Stimulated activated CD8-positive, alpha-beta memory T cell treated with anti-CD3 and anti-CD28 coated beads, Interleukin-4, amount 100 ng/mL, for 1 hour (primary cell): ENCODE data around the gene ITPKB.

Experiments
- DNase-seq, 2 donors: peaks; one replicate each; pipeline ENCODE4 v3.0.0-alpha.2; 2020; ENCODE audit warnings: low read depth in 2 of 2, low spot score in 1 of 2

The ITPKB gene

GRCh38 chr1:226668173-226668560, 70.9 kb downstream of the ITPKB start:
- DNase-seq = no peak

DNA sequence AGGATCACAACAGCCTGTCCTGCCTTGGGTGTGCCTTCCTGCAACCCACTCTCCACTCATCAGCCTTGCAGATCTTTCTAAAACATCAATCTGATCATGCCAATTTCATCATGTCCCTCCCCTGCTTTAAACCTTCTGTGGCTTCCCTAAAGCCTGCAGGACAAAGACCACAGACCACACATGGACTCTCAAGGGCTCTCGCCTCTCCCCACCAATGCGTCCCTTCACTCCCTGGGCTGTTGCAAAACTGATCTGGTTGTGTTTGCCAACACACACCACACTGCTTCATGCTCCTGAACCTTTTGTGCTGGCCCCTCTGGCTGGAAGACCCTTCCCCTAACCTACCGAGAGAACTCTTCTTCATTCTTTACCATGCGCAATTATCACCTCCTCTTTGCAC, 72.4 kb downstream of the ITPKB start:
- no peak for DNase-seq

GRCh38 chr1:226666164-226666506, 72.9 kb downstream of the ITPKB start:
- no peak for DNase-seq

DNA sequence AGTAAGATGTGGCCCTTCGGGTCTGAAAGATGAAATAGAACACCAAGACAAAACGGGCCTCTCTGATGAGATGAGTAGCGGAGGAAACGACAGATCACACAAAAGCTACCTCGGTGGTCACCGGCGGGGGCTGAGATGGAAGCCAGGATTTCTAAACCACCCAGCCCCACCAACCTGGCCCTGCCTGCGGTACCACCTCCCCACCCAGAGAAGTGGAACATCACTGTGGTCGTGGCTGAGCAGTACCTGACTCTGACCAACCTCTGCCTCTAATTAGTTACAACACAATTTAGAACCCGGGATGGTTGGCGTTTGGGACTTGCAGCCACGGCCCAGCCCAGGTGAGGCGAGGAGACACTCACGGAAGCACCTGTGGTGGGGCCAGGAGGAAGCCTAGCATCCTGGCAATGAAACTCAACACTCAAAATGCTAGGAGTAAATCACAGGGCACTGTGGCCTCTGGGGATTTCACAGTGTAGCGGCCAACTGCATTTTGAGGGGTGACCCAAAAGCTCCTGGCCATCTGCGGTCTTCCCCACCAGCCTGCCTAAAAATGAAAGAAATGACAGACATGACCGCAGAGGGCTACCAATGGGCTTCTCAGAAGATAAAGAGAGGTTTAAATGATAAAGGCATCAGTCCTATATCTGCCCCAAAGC, 73.4 kb downstream of the ITPKB start:
- no peak for DNase-seq

DNA sequence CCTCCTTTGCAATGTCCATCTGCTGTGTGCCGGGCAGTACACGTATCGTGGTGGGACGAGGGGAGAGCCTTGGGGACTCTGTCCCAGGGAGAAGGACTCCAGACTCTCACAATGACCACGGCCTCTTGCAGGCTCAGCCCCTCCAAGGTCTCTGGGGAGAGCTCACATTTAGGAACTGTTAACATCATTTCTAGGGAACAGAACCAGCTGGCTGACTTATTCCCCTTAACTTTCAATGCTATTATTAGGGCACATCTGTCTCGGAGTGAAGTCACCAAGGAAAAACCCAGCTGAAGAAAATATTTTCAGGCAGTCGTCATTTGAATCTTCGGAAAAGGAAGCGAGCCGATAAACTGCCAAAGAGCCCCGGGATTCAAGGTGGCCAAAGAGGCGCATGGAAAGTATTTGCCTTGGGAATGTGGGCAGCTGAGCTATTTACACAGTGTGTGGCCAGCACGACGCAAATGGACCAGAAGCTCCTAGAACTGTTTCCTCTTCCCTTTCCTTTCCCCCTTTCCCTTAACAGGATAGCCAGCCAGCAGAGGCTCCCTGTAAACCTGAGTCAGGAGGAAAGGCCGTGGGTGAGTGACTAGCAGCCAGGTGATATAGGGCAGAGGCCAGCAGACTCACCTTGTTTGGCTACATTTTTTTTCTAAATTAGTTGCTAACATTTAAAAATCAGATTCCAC, 74.5 kb downstream of the ITPKB start:
- no peak for DNase-seq

GRCh38 chr1:226663327-226663704, 75.8 kb downstream of the ITPKB start:
- DNase-seq = no peak

DNA sequence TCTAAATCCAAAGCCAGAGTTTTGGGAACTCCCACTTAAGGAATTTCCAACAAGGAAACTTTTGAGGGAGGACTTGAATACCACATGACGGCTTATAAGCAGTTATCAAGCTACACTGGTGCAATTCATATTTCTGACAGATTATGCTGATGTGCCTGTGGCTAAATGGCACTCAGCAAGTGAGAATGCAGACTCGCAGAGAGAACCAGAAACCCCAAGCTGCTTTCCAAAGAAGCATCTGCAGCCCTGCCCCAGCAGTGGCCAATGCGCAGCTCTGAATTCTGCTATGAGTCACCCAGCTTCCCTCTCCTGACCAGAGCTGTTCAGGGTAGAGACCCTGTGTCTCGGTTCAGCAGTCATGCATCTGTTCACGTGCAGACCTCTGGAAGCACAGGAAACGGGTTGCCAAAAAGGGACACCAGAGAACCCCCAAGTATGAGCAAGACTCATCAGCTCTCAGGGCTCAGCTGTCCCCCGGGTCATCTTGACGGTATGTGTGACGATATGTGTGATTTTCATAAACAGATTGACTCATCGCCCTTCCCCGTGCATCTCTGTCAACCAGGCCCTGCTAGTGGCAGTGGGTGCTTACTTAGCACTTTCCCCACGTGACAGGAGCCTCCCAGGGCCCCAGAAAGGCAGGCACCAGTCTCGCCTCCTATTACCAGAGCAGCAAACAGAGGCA, 76.3 kb downstream of the ITPKB start:
- peak; percentile 59 to 76 for DNase-seq

DNA sequence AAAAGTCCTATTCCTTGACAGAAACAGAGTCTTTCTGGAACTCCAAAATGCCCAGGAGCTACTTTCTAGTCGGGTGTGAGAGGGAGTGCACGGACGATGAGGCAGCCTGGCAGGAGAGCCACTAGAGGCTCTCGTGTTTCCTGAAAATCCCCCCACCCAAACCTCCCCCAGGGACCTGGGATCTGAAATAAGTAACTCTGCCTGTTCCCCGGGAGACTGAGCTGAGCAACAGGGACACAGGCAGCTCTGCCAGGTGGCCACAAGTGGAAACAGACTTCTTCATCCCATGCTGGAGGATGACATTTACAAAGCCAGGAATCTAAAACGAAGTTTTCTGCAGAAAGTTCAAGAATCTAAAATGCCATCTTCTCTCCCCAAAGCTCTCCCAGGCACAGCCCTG, 77.1 kb downstream of the ITPKB start:
- no peak for DNase-seq

GRCh38 chr1:226661271-226661670, 77.8 kb downstream of the ITPKB start:
- DNase-seq = no peak

- DNase-seq = no peak
Measured at GRCh38 chr1:226660410-226661182, 78.5 kb downstream of the ITPKB start.

GRCh38 chr1:226659641-226660040, 79.4 kb downstream of the ITPKB start:
- DNase-seq = no peak

DNA sequence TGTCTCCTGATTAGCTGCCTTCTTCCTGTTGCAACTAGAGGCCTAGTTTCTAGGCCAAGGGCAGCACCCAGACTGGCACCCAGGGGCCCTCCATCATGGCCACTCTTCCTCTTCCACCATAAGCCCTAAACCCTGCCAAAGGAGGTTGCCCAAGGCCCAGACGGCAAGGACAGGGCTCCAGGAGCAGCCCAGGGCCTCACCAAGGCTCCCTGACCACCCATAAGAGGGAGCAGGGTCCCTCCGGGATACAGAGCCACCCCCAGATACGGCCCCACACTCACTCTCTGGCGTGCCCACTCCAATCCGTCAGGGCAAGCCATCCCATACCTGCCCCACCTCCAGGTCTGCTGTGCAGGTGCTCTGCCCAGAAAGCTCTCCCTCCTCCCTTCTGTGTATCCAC, 79.9 kb downstream of the ITPKB start:
- DNase-seq = no peak

- DNase-seq = no peak
Measured at GRCh38 chr1:226658546-226659125, 80.4 kb downstream of the ITPKB start.

- DNase-seq = no peak
Measured at GRCh38 chr1:226657895-226658545, 81.1 kb downstream of the ITPKB start.

DNA sequence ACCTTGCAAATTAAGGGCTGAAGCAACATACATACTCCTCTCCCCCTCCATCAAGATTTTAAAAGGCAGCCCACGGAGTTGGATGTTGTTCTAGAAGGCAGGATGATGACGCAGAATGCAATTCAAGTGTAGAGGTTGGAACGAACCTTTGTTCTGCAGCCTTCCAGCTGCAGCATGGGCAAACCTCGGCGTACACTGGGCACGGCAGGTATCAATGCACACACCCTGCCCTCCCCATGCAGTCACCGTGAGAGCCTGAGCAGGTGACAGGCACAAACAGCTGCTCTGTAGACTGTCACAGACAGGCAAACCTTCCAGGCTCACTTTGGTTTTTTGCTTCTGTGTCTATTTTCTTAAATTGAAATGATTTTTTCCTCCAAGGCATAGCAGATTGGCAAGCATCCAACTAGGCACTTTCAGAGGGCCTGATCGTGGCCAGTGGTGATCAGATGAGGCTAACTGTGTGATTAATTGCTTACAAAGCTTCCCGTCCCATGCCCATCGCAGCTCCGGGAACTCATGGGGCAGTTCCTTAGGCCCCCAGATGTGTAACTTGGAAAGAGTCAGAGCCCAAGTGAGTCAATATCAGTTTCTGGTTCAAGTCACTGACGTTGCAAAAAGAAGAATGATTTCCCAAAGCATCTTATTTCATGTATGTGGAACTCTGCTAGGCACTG, 82.3 kb downstream of the ITPKB start:
- DNase-seq = no peak

- no peak for DNase-seq
Measured at GRCh38 chr1:226656201-226656600, 82.9 kb downstream of the ITPKB start.

- DNase-seq = no peak
Measured at GRCh38 chr1:226655251-226656163, 83.6 kb downstream of the ITPKB start.

DNA sequence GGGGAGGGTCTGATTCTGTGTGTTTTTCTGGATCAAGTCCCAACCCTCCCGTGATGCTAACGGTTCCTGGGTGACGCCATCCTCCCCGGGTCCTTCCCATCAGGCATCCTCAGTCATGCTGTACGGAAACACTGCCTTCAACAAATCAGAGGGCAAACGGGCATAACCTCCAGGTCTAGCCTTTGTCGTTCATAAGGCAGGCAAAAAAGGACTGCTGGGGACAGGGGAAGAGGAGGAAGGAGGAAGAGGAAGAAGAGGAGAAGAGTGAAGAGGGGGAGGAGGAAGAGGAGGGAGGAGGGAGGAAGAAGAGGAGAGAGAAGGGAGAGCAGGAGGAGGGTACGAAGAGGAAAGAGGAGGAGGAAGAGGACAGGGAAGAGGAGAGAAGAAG, 84.4 kb downstream of the ITPKB start:
- no peak for DNase-seq

- no peak for DNase-seq
Measured at GRCh38 chr1:226654046-226654667, 84.9 kb downstream of the ITPKB start.
